Heart left ventricle (tissue), 16 donors: Measurements from ENCODE around the gene SCGB2B2. TPM values are rescaled to one million over a fixed set of nuclear protein-coding genes. Genes with fewer than 3 reads are reported as not detected.

Experiments
- ATAC-seq, 4 donors: fragments of 200-7000 bp; cut with Tn5 transposase; one replicate each; pipeline ENCODE4 v1.9.1; 2020 to 2022; ENCODE audit warnings: moderate library complexity in 4 of 4, mild to moderate bottlenecking in 3 of 4, moderate number of reproducible peaks in 1 of 4
- DNase-seq, 5 donors: peaks; one replicate each; pipeline ENCODE4 v3.0.0-alpha.2; 2020
- H3K27ac ChIP-seq, 12 donors: fragments of 200-600 bp; sonication (generic) in 4 of 12; one replicate each; pipeline versions ENCODE4 v1.5.0 to v1.8.0; 2016 to 2022; ENCODE audit warnings: mild to moderate bottlenecking in 2 of 12
- H3K27me3 ChIP-seq, 9 donors: fragments of 200-600 bp; sonication (generic) in 2 of 9; one replicate each; pipeline versions ENCODE4 v1.5.1 to v1.8.0; 2016 to 2022; ENCODE audit warnings: mild to moderate bottlenecking in 3 of 9
- H3K36me3 ChIP-seq, 9 donors: fragments of 200-600 bp; sonication (generic) in 2 of 9; one replicate each; pipeline versions ENCODE4 v1.5.0 to v1.8.0; 2018 to 2022; ENCODE audit warnings: mild to moderate bottlenecking in 2 of 9
- H3K4me1 ChIP-seq, 12 donors: fragments of 200-600 bp; sonication (generic) in 4 of 12; one replicate each; pipeline versions ENCODE4 v1.5.0 to v1.8.0; 2016 to 2022; ENCODE audit warnings: mild to moderate bottlenecking in 3 of 12
- H3K4me3 ChIP-seq, 12 donors: fragments of 200-600 bp; sonication (generic) in 4 of 12; one replicate each; pipeline versions ENCODE4 v1.5.0 to v1.8.0; 2017 to 2022; ENCODE audit warnings: mild to moderate bottlenecking in 9 of 12, moderate library complexity in 4 of 12
- H3K9me3 ChIP-seq, 12 donors: fragments of 200-600 bp; sonication (generic) in 4 of 12; one replicate each; pipeline versions ENCODE4 v1.5.0 to v1.8.0; 2016 to 2022; ENCODE audit warnings: mild to moderate bottlenecking in 1 of 12
- POLR2A ChIP-seq, 2 donors: fragments of 450-650 bp; IDR thresholded peaks; one replicate each; pipeline ENCODE4 v1.6.1; 2017; ENCODE audit warnings: antibody characterized with exemption in 2 of 2, mild to moderate bottlenecking in 2 of 2, moderate library complexity in 2 of 2
- WGBS, 4 donors: extraction: QIAGEN DNeasy Blood & Tissue Kit in 2 of 4; methylation state at CpG; one replicate each; pipeline versions ENCODE4 v1.1.5 to v1.1.7; 2013 to 2018; 5-methylcytosine and 5-hydroxymethylcytosine counted together
- intact Hi-C, 10 donors: fragments of 100-400 bp; cut with DNase I; formaldehyde crosslinking; loops; one replicate each; pipeline versions ENCODE4 v1.11.1 to v1.14.2; 2022
- polyA plus RNA-seq, 2 donors: library from polyadenylated mRNA; stranded (reverse); fragments of 200-250 nt; gene quantifications; one replicate each; pipeline ENCODE4 v1.2.3, GENCODE V29; 2013
- total RNA-seq, 9 donors: library from RNA; depleted of rRNA in 2 of 9; stranded (reverse); fragments of >200 nt in 2 of 9; fragmentation: NEBNext Ultra II Directional in 3 of 9; extraction: Animal tissue kit (Norgen Biotek cat#: 25700) in 3 of 9; gene quantifications; one replicate each; pipeline versions ENCODE4 v1.1.0 to v1.2.4, GENCODE V29; 2016 to 2023
- TF ChIP-seq, protein P1 (sequence below), 12 donors: fragments of 200-600 bp; sonication (generic) in 4 of 12; IDR thresholded peaks; one replicate each; pipeline versions ENCODE4 v1.5.0 to v1.8.0; 2018 to 2022; ENCODE audit warnings: antibody characterized with exemption in 12 of 12, mild to moderate bottlenecking in 5 of 12
- donor health status: ischemic (EF 13 %, LVEDD 7.1; RV severe dilation, severe dysfunction).
- donor health status: healthy with polysubstance abuse.
- donor health status: DM: no; HTN: yes; CAD: no.
- donor health status: DM: no; HTN: no; CAD: no.
- donor health status: ischemic (EF 25% LVEDD 6.9; RV normal size, moderate dysfunction).
- donor health status: ischemic (EF 25% LVEDD 5.7; RV mildly dilated, moderate dysfunction).
- donor health status: healthy.
- donor health status: DM: yes; HTN: yes; CAD: no.
- donor health status: ischemic (EF 35%, LVEDD 5.7; RV mildly dilated, moderate dysfunction).
- donor health status: nonischemic (EF 11% LVEDD 7.7; RV severe dilation, severe dysfunction).
- donor health status: DM: yes; HTN: yes; CAD: no.
- donor health status: PGD.
- donor health status: ischemic (EF 29% LVEDD 5.4; RV normal size, mild dysfunction).
- donor health status: nonischemic (EF 23%, LVEDD 6.1; RV moderate dilation, normal function).

SCGB2B2 gene
- total and polyA plus RNA-seq, 11 donors, result 0.11 to 1.7 (median 0.79) TPM; not detected in 1

DNA sequence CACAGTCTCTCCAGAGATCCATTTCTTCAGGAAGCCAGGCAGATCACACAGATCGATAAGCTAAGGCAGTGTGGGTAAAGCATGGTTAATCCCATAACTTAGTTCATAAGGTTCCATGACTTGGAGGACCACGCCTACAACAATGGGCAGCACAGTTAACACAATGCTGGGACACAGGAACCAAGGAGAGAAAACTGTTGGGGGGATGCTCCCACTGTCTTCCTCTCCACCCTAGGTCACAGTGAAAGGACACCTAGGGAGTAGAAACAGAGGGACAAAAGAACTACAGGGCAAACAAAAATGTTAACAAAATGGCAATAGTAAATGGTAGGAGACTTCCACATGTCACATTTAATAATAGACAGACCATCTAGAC is 36.3 kb upstream of the SCGB2B2 start:
- DNase-seq (no peak), ATAC-seq (no peak)
- TF ChIP-seq, protein P1, sequence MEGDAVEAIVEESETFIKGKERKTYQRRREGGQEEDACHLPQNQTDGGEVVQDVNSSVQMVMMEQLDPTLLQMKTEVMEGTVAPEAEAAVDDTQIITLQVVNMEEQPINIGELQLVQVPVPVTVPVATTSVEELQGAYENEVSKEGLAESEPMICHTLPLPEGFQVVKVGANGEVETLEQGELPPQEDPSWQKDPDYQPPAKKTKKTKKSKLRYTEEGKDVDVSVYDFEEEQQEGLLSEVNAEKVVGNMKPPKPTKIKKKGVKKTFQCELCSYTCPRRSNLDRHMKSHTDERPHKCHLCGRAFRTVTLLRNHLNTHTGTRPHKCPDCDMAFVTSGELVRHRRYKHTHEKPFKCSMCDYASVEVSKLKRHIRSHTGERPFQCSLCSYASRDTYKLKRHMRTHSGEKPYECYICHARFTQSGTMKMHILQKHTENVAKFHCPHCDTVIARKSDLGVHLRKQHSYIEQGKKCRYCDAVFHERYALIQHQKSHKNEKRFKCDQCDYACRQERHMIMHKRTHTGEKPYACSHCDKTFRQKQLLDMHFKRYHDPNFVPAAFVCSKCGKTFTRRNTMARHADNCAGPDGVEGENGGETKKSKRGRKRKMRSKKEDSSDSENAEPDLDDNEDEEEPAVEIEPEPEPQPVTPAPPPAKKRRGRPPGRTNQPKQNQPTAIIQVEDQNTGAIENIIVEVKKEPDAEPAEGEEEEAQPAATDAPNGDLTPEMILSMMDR (IDR thresholded peaks at IDR 0.05), result no peak
- TF ChIP-seq POLR2A (IDR thresholded peaks at IDR 0.05), result no peak
- no peaks in the 10 kb centered on the region for H3K36me3 ChIP-seq
- no peaks in the 10 kb centered on the region for H3K4me1 ChIP-seq
- no peak overlapping the region for H3K27ac ChIP-seq
- H3K9me3 ChIP-seq, result peaks cover 0 to 23% (median 0%) of the 10 kb centered on the region in 12 donors
- WGBS, 4 donors, result 78 to 91% (median 81%) methylated on average over 2 of the region's 2 CpGs
- no peaks in the 10 kb centered on the region for H3K27me3 ChIP-seq
- H3K4me3 ChIP-seq, result no peak overlapping the region
- intact Hi-C loops, result loop anchor here in 9 of 10 donors (2.0 to 10.0 kb wide), 8 partner anchors 74 to 938 kb away; no protein-coding TSS in a partner anchor

DNA sequence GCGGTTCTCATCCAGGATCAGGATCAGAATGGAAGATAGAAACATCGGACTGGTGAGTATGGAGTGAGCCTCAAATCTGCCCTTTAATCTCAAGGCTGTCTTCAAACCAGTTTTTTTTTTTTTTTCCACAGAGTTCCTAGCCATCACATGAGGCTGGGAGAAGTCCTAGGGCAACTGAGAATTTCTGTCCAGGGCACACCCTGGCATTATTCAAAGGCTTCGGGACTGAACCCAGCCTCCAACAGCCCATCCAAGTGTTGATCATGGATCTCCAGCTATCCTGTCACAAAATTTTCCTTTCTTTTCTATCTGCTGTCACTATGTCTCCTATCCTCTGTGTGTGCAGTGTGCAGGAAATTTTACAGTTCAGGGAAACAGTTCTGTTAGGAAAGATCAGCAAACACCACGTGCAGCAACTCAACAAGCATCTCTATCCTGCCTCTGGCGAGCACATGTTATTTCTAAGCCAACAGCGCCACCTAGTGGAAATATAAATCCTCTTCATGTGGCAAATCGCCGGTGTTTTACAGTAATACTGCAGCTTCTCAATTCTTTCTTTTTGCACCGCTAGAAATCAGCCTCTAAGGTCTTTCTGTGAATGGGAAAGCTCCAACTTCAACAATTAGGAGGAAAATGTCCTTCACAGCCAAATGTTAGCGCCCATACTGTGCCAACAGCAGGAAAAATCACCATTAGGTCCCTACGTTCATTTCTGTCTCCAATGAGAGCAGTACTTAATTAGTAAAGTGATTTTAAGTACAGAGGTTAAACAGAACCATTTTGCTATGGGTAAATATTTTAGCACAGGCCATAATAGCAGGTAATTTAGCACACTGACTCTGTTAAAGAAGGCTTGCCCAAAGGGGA is 35.7 kb upstream of the SCGB2B2 start:
- no peaks in the 10 kb centered on the region for H3K4me1 ChIP-seq
- TF ChIP-seq, protein P1 (IDR thresholded peaks at IDR 0.05), result peak; percentile 68 to 96 (median 80)
- no peak for TF ChIP-seq POLR2A (IDR thresholded peaks at IDR 0.05)
- peaks cover 0 to 23% (median 0%) of the 10 kb centered on the region in 12 donors for H3K9me3 ChIP-seq
- DNase-seq, result peak in 4 of 5 donors; percentile 30 to 56 (median 42)
- no peak overlapping the region for H3K4me3 ChIP-seq
- peak; percentile 37 to 80 (median 72) for ATAC-seq
- no peaks in the 10 kb centered on the region for H3K36me3 ChIP-seq
- WGBS, 4 donors, result 33 to 37% (median 34%) methylated on average over 11 of the region's 11 CpGs
- H3K27me3 ChIP-seq, result no peaks in the 10 kb centered on the region
- intact Hi-C loops, result loop anchor here (1.0 to 10.0 kb wide), 9 partner anchors 73 to 938 kb away; no protein-coding TSS in a partner anchor
- H3K27ac ChIP-seq, result no peak overlapping the region

DNA sequence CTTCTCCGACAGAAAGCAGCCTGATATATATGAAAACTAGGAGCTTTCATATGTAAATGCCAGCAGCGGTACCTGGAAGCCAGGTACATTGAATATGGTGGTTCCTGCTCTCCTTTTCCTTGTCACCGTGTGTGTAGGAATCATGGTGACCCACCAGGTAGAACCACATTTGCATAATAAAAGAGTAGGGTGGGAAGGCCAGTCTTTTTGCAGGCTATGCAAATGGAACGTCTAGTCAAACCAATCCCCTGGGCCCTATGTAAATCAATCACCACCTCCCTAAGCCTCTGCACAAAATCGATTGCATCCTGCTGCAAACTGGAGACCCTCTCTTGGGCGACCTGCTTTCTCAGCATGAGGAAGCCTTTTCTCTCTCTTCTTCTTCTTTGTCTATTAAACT is 34.9 kb upstream of the SCGB2B2 start:
- no peak for DNase-seq
- intact Hi-C loops, result loop anchor here (1.0 to 10.0 kb wide), 9 partner anchors 73 to 937 kb away; no protein-coding TSS in a partner anchor
- H3K4me1 ChIP-seq, result no peaks in the 10 kb centered on the region
- WGBS, 4 donors, result 65 to 81% (median 67%) methylated on average over 6 of the region's 6 CpGs
- TF ChIP-seq, protein P1 (IDR thresholded peaks at IDR 0.05), result no peak
- no peak for TF ChIP-seq POLR2A (IDR thresholded peaks at IDR 0.05)
- no peaks in the 10 kb centered on the region for H3K36me3 ChIP-seq
- no peak for ATAC-seq
- no peak overlapping the region for H3K4me3 ChIP-seq
- H3K27me3 ChIP-seq, result no peaks in the 10 kb centered on the region
- peaks cover 0 to 29% (median 0%) of the 10 kb centered on the region in 12 donors for H3K9me3 ChIP-seq
- H3K27ac ChIP-seq, result no peak overlapping the region

DNA sequence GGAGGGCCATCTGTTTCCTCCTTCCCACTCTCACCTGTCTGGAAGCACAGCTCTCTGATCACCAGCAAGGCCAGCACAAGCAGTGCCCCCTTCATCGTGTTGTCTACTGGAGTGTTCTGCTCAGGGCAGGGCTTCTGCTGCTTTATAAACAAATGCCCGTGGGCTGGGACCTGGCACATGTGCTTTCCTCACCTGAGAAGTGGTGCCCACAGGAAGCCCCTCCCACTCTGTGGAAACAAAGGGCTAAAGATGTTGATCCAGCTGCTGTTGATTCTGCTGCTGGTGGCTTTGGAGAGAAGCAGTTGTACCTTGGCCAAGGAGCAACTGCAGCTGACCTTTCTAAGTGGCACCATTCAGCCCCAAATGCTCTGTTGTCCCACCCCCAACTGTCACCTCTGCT is 30.7 kb upstream of the SCGB2B2 start:
- Histone ChIP-seq H3K36me3 (no peaks in the 10 kb centered on the region), H3K4me1 (no peaks in the 10 kb centered on the region), H3K27me3 (no peaks in the 10 kb centered on the region), H3K4me3 (no peak overlapping the region), H3K27ac (no peak overlapping the region), H3K9me3 (peaks cover 0 to 17% (median 0%) of the 10 kb centered on the region in 12 donors)
- intact Hi-C loops, result no loop called here
- no peak for TF ChIP-seq POLR2A (IDR thresholded peaks at IDR 0.05)
- TF ChIP-seq, protein P1 (IDR thresholded peaks at IDR 0.05), result no peak
- 64 to 71% (median 66%) methylated on average over 2 of the region's 2 CpGs for WGBS, 4 donors
- ATAC-seq (no peak), DNase-seq (no peak)
